HG02610 (cell line): ENCODE measurements around the gene TPRG1L.

ENCODE experiments used
- ATAC-seq: cut with Tn5 transposase; IDR thresholded peaks from one replicate; pipeline ENCODE4 v1.9.1; 2021; ENCODE audit warnings: mild to moderate bottlenecking, moderate library complexity; ENCODE audit not compliant: unreplicated experiment

Gene TPRG1L

GRCh38 chr1:3676581-3677470 lies 52.0 kb downstream of the TPRG1L start:
- ATAC-seq, result peak; percentile 57

DNA sequence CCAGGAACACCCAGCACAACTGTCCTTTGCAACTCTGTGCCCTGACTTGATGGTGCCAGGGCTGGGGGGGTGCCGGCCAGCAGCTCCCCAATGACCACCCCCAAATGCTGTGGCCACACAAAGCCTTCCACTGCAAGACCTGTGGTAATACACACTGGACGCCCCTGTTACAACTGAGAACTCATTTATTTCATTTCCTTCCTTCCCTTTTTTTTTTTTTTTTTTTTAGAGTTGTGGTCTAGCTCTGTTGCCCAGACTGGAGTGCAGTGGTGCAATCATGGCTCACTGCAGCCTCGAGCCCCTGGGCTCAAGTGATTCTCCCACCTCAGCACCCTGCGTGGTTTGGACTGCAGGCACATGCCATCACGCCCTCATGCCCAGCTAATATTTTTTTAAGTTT lies 52.7 kb downstream of the TPRG1L start:
- ATAC-seq, result peak; percentile 1

- ATAC-seq, result no peak
These were observed 53.7 kb downstream of the TPRG1L start for GRCh38 chr1:3678361-3679097.

GRCh38 chr1:3679098-3679555 lies 54.3 kb downstream of the TPRG1L start:
- ATAC-seq, result no peak
